GM18907 (cell line): ENCODE results near the gene IFITM10.
"Not testable (repeated sequence)": the region's sequence is repeated elsewhere in the genome, so short reads cannot be mapped to it uniquely, and the experiment has no call there.

ENCODE experiments used
- ATAC-seq: cut with Tn5 transposase; IDR thresholded peaks from one replicate; pipeline ENCODE4 v1.9.1; 2021; ENCODE audit warnings: mild to moderate bottlenecking, moderate library complexity; ENCODE audit not compliant: unreplicated experiment

Gene IFITM10

GRCh38 chr11:1693327-1694063, 56.9 kb downstream of the IFITM10 start:
- peak; percentile 34 for ATAC-seq

DNA sequence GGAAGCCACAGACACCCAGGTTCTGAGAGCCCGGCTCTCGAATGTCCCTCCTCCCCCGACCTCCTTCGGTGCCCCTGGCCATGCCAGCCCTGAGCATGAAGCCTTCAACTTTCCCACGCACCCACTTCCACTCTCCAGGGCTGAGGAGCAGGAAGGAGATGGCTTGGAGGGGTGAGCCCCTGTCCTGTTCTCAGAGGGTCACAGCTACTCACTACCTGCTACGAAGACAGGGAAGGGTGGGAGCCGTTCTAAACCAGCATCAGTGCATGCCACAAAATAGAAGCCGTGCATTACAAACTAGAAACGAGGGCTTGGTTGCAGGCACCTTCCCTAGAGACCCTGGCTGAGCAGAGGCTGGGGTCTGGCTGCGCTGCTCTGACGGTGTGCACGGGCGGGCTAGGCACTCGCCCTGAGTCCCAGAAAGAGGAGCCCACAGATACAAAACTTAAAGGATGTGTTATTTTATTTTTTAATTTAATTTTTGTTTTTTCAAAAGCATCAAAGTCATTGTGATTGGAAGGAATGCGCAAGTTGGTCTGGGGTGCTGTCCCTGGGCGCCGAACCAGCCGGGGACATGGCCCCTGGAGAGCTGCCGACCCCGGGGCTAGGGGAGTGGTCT, 57.6 kb downstream of the IFITM10 start:
- no peak for ATAC-seq

DNA sequence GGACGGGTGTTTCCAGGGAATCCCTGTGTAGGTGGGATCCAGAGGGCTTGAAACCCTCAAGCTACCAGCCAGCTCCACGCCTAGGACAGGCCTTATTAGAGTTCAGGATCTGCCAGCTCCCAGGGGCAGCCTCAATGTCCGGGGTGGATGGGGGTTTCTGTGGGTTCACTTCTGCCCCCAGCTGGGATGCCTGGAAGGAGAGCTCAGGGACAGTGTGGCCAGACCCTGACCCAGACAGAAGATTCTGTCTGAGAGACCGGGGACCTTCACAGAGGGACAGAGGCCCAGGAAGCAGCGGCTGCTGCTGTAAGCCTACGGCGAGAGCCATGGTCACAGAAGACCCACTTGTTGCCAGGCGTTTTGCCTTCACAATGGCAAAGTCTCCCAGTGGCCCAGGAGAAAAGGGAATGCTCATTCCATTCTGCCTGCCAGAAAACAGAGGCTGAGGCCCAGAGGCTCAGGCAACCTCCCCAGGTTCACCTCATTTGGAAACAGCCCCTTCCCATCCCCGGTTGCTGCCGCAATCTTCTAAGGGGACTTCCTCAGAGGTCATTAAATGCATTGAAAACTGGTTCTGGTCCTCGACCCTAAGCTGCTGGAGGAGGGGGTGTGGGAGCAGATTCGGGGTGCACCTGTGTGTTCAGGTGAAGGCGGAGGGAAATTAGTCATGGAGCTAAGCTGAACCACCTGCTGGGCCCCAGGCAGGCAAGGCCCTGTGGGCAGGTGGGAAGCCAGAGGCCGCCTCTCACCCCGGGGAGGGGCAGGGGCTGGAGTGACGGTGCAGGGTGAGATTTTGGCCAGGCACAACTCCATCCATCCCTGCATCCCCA, 58.3 kb downstream of the IFITM10 start:
- ATAC-seq, result no peak

DNA sequence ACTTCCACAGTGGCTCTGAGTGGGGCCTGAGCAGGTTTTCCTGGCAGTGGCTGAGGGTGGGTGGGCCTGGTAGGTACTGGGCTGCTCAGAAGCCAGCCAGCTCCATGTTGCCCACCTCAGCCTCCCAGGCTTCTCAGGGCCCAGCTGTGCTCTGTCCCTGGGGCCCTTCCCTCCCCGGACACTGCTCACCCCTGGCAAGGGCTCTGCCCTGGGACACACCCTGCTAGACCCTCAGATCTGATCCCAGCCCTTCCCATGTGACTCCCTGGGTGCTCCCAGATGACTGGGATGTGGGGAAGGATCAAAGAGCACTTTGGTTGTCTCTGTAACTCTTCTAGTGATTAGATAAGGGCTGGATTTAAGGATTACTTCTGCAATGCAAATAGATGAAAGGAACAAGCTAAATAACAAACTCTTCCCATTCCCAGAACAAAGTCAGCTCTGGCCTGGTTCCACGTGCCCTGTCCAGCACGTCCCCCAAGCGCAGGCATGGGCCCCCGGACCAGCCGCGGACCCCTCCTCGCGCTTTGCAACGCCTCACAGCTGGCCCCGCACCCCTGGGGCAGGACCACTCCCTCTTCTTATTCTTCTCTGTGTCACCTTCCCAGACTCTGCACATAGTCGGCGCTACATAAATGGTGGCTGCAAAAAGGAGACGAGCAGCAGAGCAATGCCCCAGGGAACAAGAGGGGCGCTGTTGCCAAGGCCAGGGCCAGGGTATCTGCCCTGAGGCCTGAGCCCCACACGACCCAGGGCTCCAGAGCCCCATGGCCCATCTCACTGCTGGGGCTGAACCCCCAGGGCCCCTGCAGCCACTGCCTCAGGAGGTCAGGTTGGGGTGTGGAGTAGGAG, 59.1 kb downstream of the IFITM10 start:
- ATAC-seq, result no peak

- ATAC-seq, result no peak
Observed at GRCh38 chr11:1690167-1691025, 60.0 kb downstream of the IFITM10 start.

DNA sequence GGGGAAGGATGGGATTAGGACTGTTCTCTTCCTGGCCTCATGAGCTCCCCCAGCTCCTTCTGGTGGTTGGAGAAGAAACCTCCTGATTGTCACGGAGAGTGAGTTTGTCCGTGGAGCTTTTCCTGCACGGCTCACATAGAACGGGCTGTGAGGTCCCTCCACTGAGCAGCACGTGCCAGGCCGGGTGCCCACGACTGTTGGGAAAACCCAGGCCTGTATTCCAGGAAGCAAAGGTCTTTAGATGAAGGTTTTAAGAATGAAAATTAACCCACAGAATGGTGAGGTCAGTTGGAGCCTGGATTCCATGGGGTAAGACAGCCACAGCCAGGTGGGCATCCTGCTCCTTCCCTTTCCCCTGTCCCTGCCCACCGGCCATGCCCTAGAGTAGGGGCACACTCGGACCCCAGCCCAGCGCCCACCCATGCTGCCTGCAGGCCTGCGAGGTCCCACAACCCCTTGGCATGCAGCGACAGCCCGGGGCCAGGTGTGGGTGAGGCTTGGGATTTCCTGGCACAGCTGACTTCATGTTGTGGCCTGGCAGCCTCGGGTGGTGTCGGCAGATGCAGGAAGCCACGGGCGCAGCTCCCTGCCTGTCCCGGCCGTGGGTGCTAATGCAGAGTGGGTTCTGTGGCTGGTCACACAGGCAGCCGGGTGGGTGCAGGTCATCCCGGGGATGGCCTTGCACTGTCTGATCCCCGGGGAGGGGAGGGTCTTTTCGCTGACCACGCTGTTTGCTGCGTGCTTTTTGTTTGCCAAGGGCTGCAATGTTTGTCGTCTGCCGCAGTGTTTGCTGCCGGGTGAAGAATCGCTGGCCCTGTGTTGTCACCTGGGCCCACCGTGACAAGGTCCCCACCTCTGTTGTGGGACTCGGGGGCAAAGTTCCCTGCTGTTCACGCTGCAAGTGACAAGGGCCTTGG, 60.9 kb downstream of the IFITM10 start:
- ATAC-seq, result not testable (repeated sequence)

GRCh38 chr11:1688336-1688947, 62.0 kb downstream of the IFITM10 start:
- ATAC-seq, result not testable (repeated sequence)

DNA sequence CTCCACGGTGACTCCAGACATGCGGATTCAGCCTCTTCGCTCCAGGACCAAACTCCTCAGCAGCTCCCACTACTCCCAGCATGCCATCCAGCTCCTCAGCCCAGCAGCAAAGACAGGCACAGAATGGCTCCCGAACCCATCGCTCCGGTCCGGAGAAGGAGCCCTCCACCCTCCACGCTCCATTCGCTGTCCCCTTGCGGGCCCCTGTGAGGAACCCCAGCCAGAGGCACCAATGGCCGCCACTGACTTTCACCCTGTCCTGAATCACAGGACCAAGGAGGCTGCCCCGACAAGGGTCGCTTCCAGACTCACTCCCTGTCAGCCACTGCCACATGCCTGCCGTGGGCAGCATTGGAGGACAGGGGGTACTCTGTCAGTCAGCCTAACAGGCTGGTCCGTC, 64.2 kb downstream of the IFITM10 start:
- not testable (repeated sequence) for ATAC-seq

DNA sequence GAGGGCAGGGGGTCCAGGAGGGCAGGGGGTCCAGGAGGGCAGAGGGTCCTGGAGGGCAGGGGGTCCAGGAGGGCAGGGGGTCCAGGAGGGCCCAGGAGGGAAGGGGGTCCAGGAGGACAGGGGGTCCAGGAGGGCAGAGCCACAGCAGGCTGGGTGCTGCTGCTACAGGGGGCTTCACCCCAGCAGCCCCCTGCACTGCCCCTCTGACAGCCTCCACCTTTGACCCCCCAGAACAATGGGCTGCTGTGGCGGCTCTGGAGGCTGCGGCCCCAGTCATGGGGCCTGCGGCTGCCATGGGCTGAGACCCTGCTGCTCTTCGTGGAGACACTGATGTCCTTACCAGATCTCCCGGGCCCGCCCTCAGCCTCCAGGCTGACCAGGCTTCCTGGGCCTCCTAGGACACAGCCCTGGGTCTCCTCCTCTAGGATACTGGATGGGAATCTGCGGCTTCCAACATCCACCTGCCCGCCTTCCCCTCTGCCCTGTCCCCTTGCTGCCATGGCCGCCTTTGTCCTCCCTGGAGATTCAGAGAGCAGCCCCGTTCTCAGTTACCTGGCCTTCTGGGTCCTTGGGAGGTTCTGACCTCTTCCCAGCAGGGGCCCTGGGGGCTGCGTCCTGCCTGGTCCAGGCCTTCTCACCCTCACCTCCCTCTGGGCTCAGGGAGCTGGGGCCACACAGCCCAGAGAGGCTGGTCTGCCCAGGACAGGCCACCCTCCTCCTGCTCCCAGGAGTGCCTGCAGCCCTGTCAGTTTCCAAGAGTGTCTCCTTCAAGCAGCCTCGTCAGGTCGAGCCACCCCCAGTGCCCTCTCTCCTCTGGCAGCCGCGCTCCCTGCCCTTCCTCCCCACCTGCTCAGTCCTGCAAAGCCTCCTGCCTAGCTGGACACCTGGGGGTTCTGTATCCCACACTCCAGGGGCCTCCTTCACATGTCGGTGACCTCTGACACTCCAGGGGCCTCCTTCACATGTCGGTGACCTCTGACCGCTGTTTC, 65.2 kb downstream of the IFITM10 start:
- ATAC-seq, result not testable (repeated sequence)

- not testable (repeated sequence) for ATAC-seq
Observed at GRCh38 chr11:1683904-1684572, 66.4 kb downstream of the IFITM10 start.

GRCh38 chr11:1683216-1683615, 67.2 kb downstream of the IFITM10 start:
- ATAC-seq, result not testable (repeated sequence)
